Endothelial cell of umbilical vein (primary cell): ENCODE data around the gene GRID2IP.

ENCODE experiments used
- EZH2 ChIP-seq: IDR thresholded peaks from 2 replicates; pipeline ENCODE4 v1.6.1; 2012; ENCODE audit warnings: borderline replicate concordance, low read depth, mild to moderate bottlenecking, moderate library complexity, low read length, inconsistent platforms; ENCODE audit not compliant: severe bottlenecking
- TF ChIP-seq, protein P1 (sequence below): IDR thresholded peaks from 2 replicates; pipeline ENCODE4 v1.6.1; 2011; ENCODE audit not compliant: insufficient read depth, insufficient read length
- TF ChIP-seq, protein P2 (sequence below), 2 donors: IDR thresholded peaks; 1 replicate in 1 of 2; 2 replicates in 1 of 2; pipeline ENCODE4 v1.5.1; 2011; ENCODE audit warnings: low read length in 2 of 2, mild to moderate bottlenecking in 2 of 2, moderate library complexity in 2 of 2, control low read depth in 1 of 2, inconsistent platforms in 1 of 2, low read depth in 1 of 2; ENCODE audit not compliant: insufficient read depth in 1 of 2; ENCODE audit errors: extremely low read depth in 1 of 2

DNA sequence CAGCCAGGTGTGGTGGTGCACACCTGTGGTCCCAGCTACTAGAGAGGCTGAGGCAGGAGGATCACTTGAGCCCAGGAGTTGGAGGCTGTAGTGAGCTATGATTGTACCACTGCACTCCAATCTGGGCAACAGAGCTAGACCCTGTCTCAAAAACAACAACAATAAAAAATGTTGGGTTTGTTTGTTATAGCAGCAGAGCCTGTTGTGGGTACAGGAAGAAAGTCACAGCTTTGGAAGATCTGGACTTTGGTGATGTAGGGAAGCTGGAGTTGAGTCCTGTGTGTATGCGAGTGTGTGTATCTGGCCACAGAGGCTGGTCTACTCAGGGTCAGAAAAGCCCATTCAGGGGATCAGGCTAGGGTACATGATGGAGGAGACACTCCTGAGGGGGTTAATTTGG is 3.9 kb downstream of the GRID2IP start:
- TF ChIP-seq EZH2 = no peak
- TF ChIP-seq, protein P1, sequence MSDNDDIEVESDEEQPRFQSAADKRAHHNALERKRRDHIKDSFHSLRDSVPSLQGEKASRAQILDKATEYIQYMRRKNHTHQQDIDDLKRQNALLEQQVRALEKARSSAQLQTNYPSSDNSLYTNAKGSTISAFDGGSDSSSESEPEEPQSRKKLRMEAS = no peak
- TF ChIP-seq, protein P2, sequence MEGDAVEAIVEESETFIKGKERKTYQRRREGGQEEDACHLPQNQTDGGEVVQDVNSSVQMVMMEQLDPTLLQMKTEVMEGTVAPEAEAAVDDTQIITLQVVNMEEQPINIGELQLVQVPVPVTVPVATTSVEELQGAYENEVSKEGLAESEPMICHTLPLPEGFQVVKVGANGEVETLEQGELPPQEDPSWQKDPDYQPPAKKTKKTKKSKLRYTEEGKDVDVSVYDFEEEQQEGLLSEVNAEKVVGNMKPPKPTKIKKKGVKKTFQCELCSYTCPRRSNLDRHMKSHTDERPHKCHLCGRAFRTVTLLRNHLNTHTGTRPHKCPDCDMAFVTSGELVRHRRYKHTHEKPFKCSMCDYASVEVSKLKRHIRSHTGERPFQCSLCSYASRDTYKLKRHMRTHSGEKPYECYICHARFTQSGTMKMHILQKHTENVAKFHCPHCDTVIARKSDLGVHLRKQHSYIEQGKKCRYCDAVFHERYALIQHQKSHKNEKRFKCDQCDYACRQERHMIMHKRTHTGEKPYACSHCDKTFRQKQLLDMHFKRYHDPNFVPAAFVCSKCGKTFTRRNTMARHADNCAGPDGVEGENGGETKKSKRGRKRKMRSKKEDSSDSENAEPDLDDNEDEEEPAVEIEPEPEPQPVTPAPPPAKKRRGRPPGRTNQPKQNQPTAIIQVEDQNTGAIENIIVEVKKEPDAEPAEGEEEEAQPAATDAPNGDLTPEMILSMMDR (IDR thresholded peaks at IDR 0.05; ENCODE audit: extremely low read depth in 1 of 2, insufficient read depth in 1 of 2, low read depth in 1 of 2, low read length in 2 of 2) = no peak
